Body of pancreas (tissue), 4 donors: Measurements from ENCODE around the gene ARHGAP15.

Experiments used
- POLR2A ChIP-seq, 3 donors: fragments of 450-650 bp; IDR thresholded peaks; one replicate each; pipeline ENCODE4 v1.6.1; 2016; ENCODE audit warnings: antibody characterized with exemption in 3 of 3, mild to moderate bottlenecking in 2 of 3
- TF ChIP-seq, protein P1 (sequence below), 7 experiments: fragments of 450-650 bp in 4 of 7; fragments of 200-600 bp in 3 of 7; sonication (generic) in 3 of 7; IDR thresholded peaks; one replicate each; pipeline ENCODE4 v1.5.1; 2016 to 2019; ENCODE audit warnings: antibody characterized with exemption in 7 of 7

DNA sequence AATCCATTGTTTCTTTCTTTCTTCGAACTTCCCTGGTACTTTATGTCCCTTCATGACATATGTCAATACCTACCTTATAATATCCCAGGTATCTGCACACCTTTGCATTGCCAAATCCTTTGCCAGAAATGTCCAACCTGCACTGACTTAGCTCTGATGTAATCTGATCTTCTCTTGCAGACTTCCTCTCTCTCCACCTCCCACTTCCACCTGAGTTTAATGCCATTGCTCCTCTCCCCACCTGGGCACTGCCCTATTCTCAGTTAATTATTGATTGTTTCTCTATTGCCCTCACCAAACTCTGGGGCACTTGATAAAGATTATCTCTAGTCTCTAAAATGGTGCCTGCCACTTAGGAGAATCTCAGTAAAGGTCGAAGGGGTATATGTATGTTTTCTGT, 23.0 kb downstream of the ARHGAP15 start:
- TF ChIP-seq, protein P1, sequence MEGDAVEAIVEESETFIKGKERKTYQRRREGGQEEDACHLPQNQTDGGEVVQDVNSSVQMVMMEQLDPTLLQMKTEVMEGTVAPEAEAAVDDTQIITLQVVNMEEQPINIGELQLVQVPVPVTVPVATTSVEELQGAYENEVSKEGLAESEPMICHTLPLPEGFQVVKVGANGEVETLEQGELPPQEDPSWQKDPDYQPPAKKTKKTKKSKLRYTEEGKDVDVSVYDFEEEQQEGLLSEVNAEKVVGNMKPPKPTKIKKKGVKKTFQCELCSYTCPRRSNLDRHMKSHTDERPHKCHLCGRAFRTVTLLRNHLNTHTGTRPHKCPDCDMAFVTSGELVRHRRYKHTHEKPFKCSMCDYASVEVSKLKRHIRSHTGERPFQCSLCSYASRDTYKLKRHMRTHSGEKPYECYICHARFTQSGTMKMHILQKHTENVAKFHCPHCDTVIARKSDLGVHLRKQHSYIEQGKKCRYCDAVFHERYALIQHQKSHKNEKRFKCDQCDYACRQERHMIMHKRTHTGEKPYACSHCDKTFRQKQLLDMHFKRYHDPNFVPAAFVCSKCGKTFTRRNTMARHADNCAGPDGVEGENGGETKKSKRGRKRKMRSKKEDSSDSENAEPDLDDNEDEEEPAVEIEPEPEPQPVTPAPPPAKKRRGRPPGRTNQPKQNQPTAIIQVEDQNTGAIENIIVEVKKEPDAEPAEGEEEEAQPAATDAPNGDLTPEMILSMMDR (IDR thresholded peaks at IDR 0.05) = no peak
- no peak for TF ChIP-seq POLR2A (IDR thresholded peaks at IDR 0.05)
